ENCODE results near the gene MIOX.

DNA sequence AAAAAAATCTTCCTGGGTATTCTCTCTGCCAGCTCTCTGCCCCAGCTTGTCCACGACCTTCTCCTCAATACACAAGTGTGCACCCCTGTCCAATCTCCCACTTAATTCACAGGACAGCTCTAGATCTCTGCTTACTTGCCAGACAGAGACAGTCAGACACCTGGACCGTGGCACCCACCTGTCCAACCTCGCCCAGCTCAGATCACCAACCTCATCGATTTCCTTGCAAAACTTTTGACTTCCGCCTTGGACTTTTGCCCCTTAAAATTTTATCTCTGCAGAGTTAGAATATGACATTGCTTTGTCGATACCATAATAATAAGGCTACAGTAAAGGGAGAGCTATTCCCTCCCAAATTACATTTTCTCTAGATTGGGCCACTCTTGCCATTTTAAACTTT, 10.4 kb downstream of the MIOX start:
- TF ChIP-seq, protein P1, sequence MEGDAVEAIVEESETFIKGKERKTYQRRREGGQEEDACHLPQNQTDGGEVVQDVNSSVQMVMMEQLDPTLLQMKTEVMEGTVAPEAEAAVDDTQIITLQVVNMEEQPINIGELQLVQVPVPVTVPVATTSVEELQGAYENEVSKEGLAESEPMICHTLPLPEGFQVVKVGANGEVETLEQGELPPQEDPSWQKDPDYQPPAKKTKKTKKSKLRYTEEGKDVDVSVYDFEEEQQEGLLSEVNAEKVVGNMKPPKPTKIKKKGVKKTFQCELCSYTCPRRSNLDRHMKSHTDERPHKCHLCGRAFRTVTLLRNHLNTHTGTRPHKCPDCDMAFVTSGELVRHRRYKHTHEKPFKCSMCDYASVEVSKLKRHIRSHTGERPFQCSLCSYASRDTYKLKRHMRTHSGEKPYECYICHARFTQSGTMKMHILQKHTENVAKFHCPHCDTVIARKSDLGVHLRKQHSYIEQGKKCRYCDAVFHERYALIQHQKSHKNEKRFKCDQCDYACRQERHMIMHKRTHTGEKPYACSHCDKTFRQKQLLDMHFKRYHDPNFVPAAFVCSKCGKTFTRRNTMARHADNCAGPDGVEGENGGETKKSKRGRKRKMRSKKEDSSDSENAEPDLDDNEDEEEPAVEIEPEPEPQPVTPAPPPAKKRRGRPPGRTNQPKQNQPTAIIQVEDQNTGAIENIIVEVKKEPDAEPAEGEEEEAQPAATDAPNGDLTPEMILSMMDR (IDR thresholded peaks at IDR 0.05; ENCODE audit: low read depth, low read length, poor library complexity, severe bottlenecking) = no peak
- no peak for TF ChIP-seq EZH2phosphoT487 (IDR thresholded peaks at IDR 0.05; ENCODE audit: borderline replicate concordance, low read length)
